Measurements from ENCODE around the gene DISP2.

GRCh38 chr15:40335938-40336743 lies 21.9 kb upstream of the DISP2 start:
- TF ChIP-seq EP300 (IDR thresholded peaks at IDR 0.05) (no peak), CTCF (IDR thresholded peaks at IDR 0.05) (no peak)
